Activated CD4-positive, alpha-beta memory T cell treated with anti-CD3 and anti-CD28 coated beads for 36 hours (primary cell): ENCODE results near the gene ZP1. TPM values are rescaled to one million over a fixed set of nuclear protein-coding genes. Genes with fewer than 3 reads are reported as not detected.

Source experiments
- CTCF ChIA-PET: fragments of 350-600 bp; sonication (Branson Sonifier 250); formaldehyde crosslinking; loops from one replicate; lab custom pipeline; 2021; ENCODE audit warnings: antibody characterized with exemption, inconsistent platforms; lab: Charles Lee
- POLR2A ChIA-PET: fragments of 350-600 bp; sonication (Branson Sonifier 250); formaldehyde crosslinking; loops from one replicate; lab custom pipeline; 2021; ENCODE audit warnings: antibody characterized with exemption; lab: Charles Lee
- DNase-seq: peaks from one replicate; pipeline ENCODE4 v3.0.0-alpha.2; 2020
- H3K27ac Mint-ChIP-seq: one replicate; pipeline ENCODE4 v1.8.0; 2021; ENCODE audit warnings: mixed read lengths
- H3K27me3 Mint-ChIP-seq: one replicate; pipeline ENCODE4 v1.8.0; 2021; ENCODE audit warnings: mixed read lengths
- H3K36me3 Mint-ChIP-seq: one replicate; pipeline ENCODE4 v1.8.0; 2021; ENCODE audit warnings: mixed read lengths
- H3K4me1 Mint-ChIP-seq: one replicate; pipeline ENCODE4 v1.8.0; 2021; ENCODE audit warnings: low read depth, mixed read lengths
- H3K4me3 Mint-ChIP-seq: one replicate; pipeline ENCODE4 v1.8.0; 2021; ENCODE audit warnings: mild to moderate bottlenecking, mixed read lengths
- H3K9me3 Mint-ChIP-seq: one replicate; pipeline ENCODE4 v1.8.0; 2021; ENCODE audit warnings: mixed read lengths
- intact Hi-C: fragments of 100-400 bp; cut with micrococcal nuclease; formaldehyde crosslinking; loops from one replicate; pipeline ENCODE4 v1.15.1; 2023
- total RNA-seq, 2 experiments: library from RNA; stranded (reverse); gene quantifications; one replicate each; pipeline ENCODE4 v1.2.3, GENCODE V29; 2021

The ZP1 gene
- total RNA-seq, 2 experiments from 2014 or later: not detected

- peaks cover 27% of the 10 kb centered on the region for H3K36me3 Mint-ChIP-seq
- peak overlapping the region; percentile 92 for H3K4me3 Mint-ChIP-seq
- POLR2A ChIA-PET: interaction anchor here (0.7 to 4.1 kb wide), 7 partner anchors 10 to 196 kb away, joined by 3 to 26 read pairs (median 3); partner anchors contain the start of gene PRPF19
- H3K27ac Mint-ChIP-seq: peak overlapping the region; percentile 78
- H3K4me1 Mint-ChIP-seq: peaks cover 67% of the 10 kb centered on the region
- DNase-seq: peak; percentile 87
- CTCF ChIA-PET: interaction anchor here (0.6 to 7.4 kb wide), 17 partner anchors 8 to 420 kb away, joined by 3 to 86 read pairs (median 4); partner anchors contain the start of genes PRPF19 and TMEM132A
- H3K27me3 Mint-ChIP-seq: no peaks in the 10 kb centered on the region
- intact Hi-C loops: loop anchor here (1.0 to 10.0 kb wide), 8 partner anchors 9 to 419 kb away; partner anchors contain the start of genes DDB1, SLC15A3, TKFC and TMEM132A
- no peaks in the 10 kb centered on the region for H3K9me3 Mint-ChIP-seq
These were observed 48.0 kb downstream of the ZP1 start for GRCh38 chr11:60915248-60915914.

GRCh38 chr11:60916669-60917206, 49.4 kb downstream of the ZP1 start:
- intact Hi-C loops: loop anchor here (5.0 to 10.0 kb wide), 2 partner anchors 36 to 418 kb away; partner anchors contain the start of genes DDB1, SLC15A3 and TKFC
- CTCF ChIA-PET: interaction anchor here (0.7 to 7.4 kb wide), 6 partner anchors 14 to 419 kb away, joined by 3 to 86 read pairs (median 4); partner anchors contain the start of gene PRPF19

GRCh38 chr11:60917267-60917666, 49.9 kb downstream of the ZP1 start:
- Mint-ChIP-seq H3K27ac (no peak overlapping the region), H3K36me3 (peaks cover 45% of the 10 kb centered on the region), H3K27me3 (no peaks in the 10 kb centered on the region), H3K4me1 (peaks cover 56% of the 10 kb centered on the region), H3K9me3 (no peaks in the 10 kb centered on the region), H3K4me3 (no peak overlapping the region)
- no peak for DNase-seq
- ChIA-PET CTCF (interaction anchor here (0.7 to 7.4 kb wide), 3 partner anchors 15 to 270 kb away, joined by 3 to 86 read pairs (median 19); partner anchors contain the start of gene PRPF19), POLR2A (no interaction called here)
- intact Hi-C loops: loop anchor here (5.0 to 10.0 kb wide), 2 partner anchors 35 to 418 kb away; partner anchors contain the start of genes DDB1, SLC15A3 and TKFC

More at GRCh38 chr11:60916669-60917206, 49.4 kb downstream of the ZP1 start:
- Mint-ChIP-seq H3K9me3 (no peaks in the 10 kb centered on the region), H3K27me3 (no peaks in the 10 kb centered on the region), H3K4me3 (no peak overlapping the region), H3K27ac (no peak overlapping the region), H3K4me1 (peaks cover 61% of the 10 kb centered on the region), H3K36me3 (peaks cover 40% of the 10 kb centered on the region)
- POLR2A ChIA-PET: interaction anchor here (4.1 kb wide), 1 partner anchor 12 kb away, joined by 26 read pairs; the partner anchor contains the start of gene PRPF19
- DNase-seq: no peak

- H3K4me1 Mint-ChIP-seq: peaks cover 46% of the 10 kb centered on the region
- CTCF ChIA-PET: interaction anchor here (0.8 to 7.4 kb wide), 6 partner anchors 16 to 143 kb away, joined by 3 to 86 read pairs (median 5); partner anchors contain the start of gene PRPF19
- no peaks in the 10 kb centered on the region for H3K9me3 Mint-ChIP-seq
- POLR2A ChIA-PET: no interaction called here
- H3K36me3 Mint-ChIP-seq: peaks cover 54% of the 10 kb centered on the region
- no peak for DNase-seq
- intact Hi-C loops: loop anchor here (5.0 to 10.0 kb wide), 2 partner anchors 34 to 416 kb away; partner anchors contain the start of genes DDB1, SLC15A3 and TKFC
- peaks cover 2% of the 10 kb centered on the region for H3K27me3 Mint-ChIP-seq
- H3K27ac Mint-ChIP-seq: no peak overlapping the region
- H3K4me3 Mint-ChIP-seq: no peak overlapping the region
These were observed 51.1 kb downstream of the ZP1 start for GRCh38 chr11:60918251-60918938.

GRCh38 chr11:60918939-60919265, 51.6 kb downstream of the ZP1 start:
- CTCF ChIA-PET: interaction anchor here (0.8 to 1.7 kb wide), 4 partner anchors 19 to 143 kb away, joined by 3 to 5 read pairs (median 4); no protein-coding TSS in a partner anchor
- H3K9me3 Mint-ChIP-seq: no peaks in the 10 kb centered on the region
- DNase-seq: no peak
- H3K27ac Mint-ChIP-seq: no peak overlapping the region
- H3K4me1 Mint-ChIP-seq: peaks cover 44% of the 10 kb centered on the region
- peaks cover 3% of the 10 kb centered on the region for H3K27me3 Mint-ChIP-seq
- no peak overlapping the region for H3K4me3 Mint-ChIP-seq
- POLR2A ChIA-PET: no interaction called here
- intact Hi-C loops: loop anchor here (5.0 to 10.0 kb wide), 2 partner anchors 33 to 416 kb away; partner anchors contain the start of genes DDB1, SLC15A3 and TKFC
- peaks cover 55% of the 10 kb centered on the region for H3K36me3 Mint-ChIP-seq

- intact Hi-C loops: loop anchor here (5.0 to 10.0 kb wide), 2 partner anchors 33 to 415 kb away; partner anchors contain the start of genes DDB1, SLC15A3 and TKFC
- Mint-ChIP-seq H3K27ac (no peak overlapping the region), H3K4me1 (peaks cover 46% of the 10 kb centered on the region), H3K27me3 (peaks cover 6% of the 10 kb centered on the region), H3K9me3 (no peaks in the 10 kb centered on the region), H3K36me3 (peaks cover 53% of the 10 kb centered on the region), H3K4me3 (no peak overlapping the region)
- no peak for DNase-seq
- CTCF ChIA-PET: interaction anchor here (0.8 to 1.7 kb wide), 4 partner anchors 20 to 144 kb away, joined by 3 to 5 read pairs (median 4); no protein-coding TSS in a partner anchor
- POLR2A ChIA-PET: no interaction called here
These were observed 52.0 kb downstream of the ZP1 start for GRCh38 chr11:60919320-60919719.

GRCh38 chr11:60919956-60920355, 52.6 kb downstream of the ZP1 start:
- H3K4me3 Mint-ChIP-seq: no peak overlapping the region
- peaks cover 53% of the 10 kb centered on the region for H3K36me3 Mint-ChIP-seq
- H3K9me3 Mint-ChIP-seq: no peaks in the 10 kb centered on the region
- intact Hi-C loops: loop anchor here (5.0 to 10.0 kb wide), 2 partner anchors 32 to 415 kb away; partner anchors contain the start of genes DDB1, SLC15A3 and TKFC
- POLR2A ChIA-PET: no interaction called here
- CTCF ChIA-PET: interaction anchor here (1.5 to 1.7 kb wide), 2 partner anchors 20 to 50 kb away, joined by 5 read pairs; no protein-coding TSS in a partner anchor
- H3K27me3 Mint-ChIP-seq: peaks cover 7% of the 10 kb centered on the region
- no peak for DNase-seq
- H3K27ac Mint-ChIP-seq: no peak overlapping the region
- peaks cover 47% of the 10 kb centered on the region for H3K4me1 Mint-ChIP-seq

- ChIA-PET CTCF (no interaction called here), POLR2A (no interaction called here)
- no peak for DNase-seq
- intact Hi-C loops: no loop called here
- H3K4me3 Mint-ChIP-seq: no peak overlapping the region
- H3K27me3 Mint-ChIP-seq: peaks cover 19% of the 10 kb centered on the region
- H3K4me1 Mint-ChIP-seq: peaks cover 48% of the 10 kb centered on the region
- H3K27ac Mint-ChIP-seq: no peak overlapping the region
- H3K9me3 Mint-ChIP-seq: no peaks in the 10 kb centered on the region
- H3K36me3 Mint-ChIP-seq: peaks cover 49% of the 10 kb centered on the region
These were observed 53.9 kb downstream of the ZP1 start for GRCh38 chr11:60921259-60921658.

- Mint-ChIP-seq H3K9me3 (no peaks in the 10 kb centered on the region), H3K36me3 (peaks cover 46% of the 10 kb centered on the region), H3K27ac (no peak overlapping the region), H3K4me3 (no peak overlapping the region), H3K27me3 (peaks cover 23% of the 10 kb centered on the region), H3K4me1 (peaks cover 43% of the 10 kb centered on the region)
- intact Hi-C loops: no loop called here
- no peak for DNase-seq
- POLR2A ChIA-PET: no interaction called here
- CTCF ChIA-PET: no interaction called here
These were observed 54.5 kb downstream of the ZP1 start for GRCh38 chr11:60921777-60922335.

GRCh38 chr11:60922906-60923305, 55.6 kb downstream of the ZP1 start:
- H3K36me3 Mint-ChIP-seq: peaks cover 40% of the 10 kb centered on the region
- POLR2A ChIA-PET: no interaction called here
- CTCF ChIA-PET: no interaction called here

GRCh38 chr11:60923326-60923725, 56.0 kb downstream of the ZP1 start:
- H3K27me3 Mint-ChIP-seq: peaks cover 23% of the 10 kb centered on the region
- H3K4me3 Mint-ChIP-seq: no peak overlapping the region
- H3K9me3 Mint-ChIP-seq: no peaks in the 10 kb centered on the region
- CTCF ChIA-PET: interaction anchor here (1.0 kb wide), 1 partner anchor 8 kb away, joined by 5 read pairs; no protein-coding TSS in a partner anchor
- H3K4me1 Mint-ChIP-seq: peaks cover 32% of the 10 kb centered on the region
- POLR2A ChIA-PET: interaction anchor here (0.6 kb wide), 1 partner anchor 382 kb away, joined by 3 read pairs; no protein-coding TSS in a partner anchor
- peaks cover 40% of the 10 kb centered on the region for H3K36me3 Mint-ChIP-seq
- DNase-seq: no peak
- intact Hi-C loops: no loop called here
- H3K27ac Mint-ChIP-seq: no peak overlapping the region

More at GRCh38 chr11:60922906-60923305, 55.6 kb downstream of the ZP1 start:
- DNase-seq: no peak
- intact Hi-C loops: no loop called here
- Mint-ChIP-seq H3K4me1 (peaks cover 36% of the 10 kb centered on the region), H3K4me3 (no peak overlapping the region), H3K27ac (no peak overlapping the region), H3K27me3 (peaks cover 23% of the 10 kb centered on the region), H3K9me3 (no peaks in the 10 kb centered on the region)
